OCI-LY7 (cell line): ENCODE results near the gene B3GAT3.

Source experiments
- EZH2phosphoT487 ChIP-seq: fragments of 200-600 bp; sonication (generic); IDR thresholded peaks from 2 replicates; pipeline ENCODE4 v1.6.1; 2018; ENCODE audit warnings: low read depth, borderline replicate concordance, mild to moderate bottlenecking, mixed run types, antibody characterized with exemption, low read length, moderate library complexity, mixed read lengths
- TF ChIP-seq, protein P1 (sequence below): fragments of 200-600 bp; sonication (generic); conservative IDR thresholded peaks from 2 replicates; pipeline ENCODE4 v1.5.1; 2014; ENCODE audit warnings: mild to moderate bottlenecking, antibody characterized with exemption, low read length, moderate library complexity, mixed read lengths

GRCh38 chr11:62656796-62657429 lies 35.1 kb upstream of the B3GAT3 start:
- TF ChIP-seq, protein P1, sequence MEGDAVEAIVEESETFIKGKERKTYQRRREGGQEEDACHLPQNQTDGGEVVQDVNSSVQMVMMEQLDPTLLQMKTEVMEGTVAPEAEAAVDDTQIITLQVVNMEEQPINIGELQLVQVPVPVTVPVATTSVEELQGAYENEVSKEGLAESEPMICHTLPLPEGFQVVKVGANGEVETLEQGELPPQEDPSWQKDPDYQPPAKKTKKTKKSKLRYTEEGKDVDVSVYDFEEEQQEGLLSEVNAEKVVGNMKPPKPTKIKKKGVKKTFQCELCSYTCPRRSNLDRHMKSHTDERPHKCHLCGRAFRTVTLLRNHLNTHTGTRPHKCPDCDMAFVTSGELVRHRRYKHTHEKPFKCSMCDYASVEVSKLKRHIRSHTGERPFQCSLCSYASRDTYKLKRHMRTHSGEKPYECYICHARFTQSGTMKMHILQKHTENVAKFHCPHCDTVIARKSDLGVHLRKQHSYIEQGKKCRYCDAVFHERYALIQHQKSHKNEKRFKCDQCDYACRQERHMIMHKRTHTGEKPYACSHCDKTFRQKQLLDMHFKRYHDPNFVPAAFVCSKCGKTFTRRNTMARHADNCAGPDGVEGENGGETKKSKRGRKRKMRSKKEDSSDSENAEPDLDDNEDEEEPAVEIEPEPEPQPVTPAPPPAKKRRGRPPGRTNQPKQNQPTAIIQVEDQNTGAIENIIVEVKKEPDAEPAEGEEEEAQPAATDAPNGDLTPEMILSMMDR = no peak
- TF ChIP-seq EZH2phosphoT487 = no peak
